GM08714 (cell line): ENCODE measurements around the gene PAPOLG.
"Not testable (repeated sequence)": the region's sequence is repeated elsewhere in the genome, so short reads cannot be mapped to it uniquely, and the experiment has no call there.

Experiments used
- H3K4me3 ChIP-seq: fragments of 200-500 bp; sonication (Bioruptor generic); 2 replicates; pipeline ENCODE4 v1.5.1; 2014; ENCODE audit warnings: mild to moderate bottlenecking, low read length, inconsistent platforms
- ZNF274 ChIP-seq: IDR thresholded peaks from 2 replicates; pipeline ENCODE4 v1.6.1; 2012; ENCODE audit warnings: mild to moderate bottlenecking, low read depth, low read length

Gene PAPOLG

DNA sequence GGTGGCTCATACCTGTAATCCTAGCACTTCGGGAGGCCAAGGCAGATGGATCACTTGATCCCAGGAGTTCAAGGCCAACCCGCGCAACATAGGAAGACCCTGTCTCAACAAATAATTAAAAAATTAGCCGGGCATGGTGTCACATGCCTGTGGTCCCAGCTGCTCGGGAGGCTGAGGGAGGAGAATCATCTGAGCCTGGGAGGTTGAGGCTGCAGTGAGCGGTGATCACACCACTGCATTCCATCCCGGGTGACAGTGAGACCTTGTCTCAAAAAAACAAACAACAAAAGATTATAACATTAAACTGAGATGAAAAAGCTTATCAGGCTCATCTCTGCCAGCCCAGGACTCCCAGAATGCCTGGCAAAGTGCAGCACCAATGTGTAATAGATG is 50.5 kb downstream of the PAPOLG start:
- H3K4me3 ChIP-seq = no peak overlapping the region

GRCh38 chr2:60806988-60807681 is 51.1 kb downstream of the PAPOLG start:
- TF ChIP-seq ZNF274 = no peak
- H3K4me3 ChIP-seq = no peak overlapping the region

More for the DNA sequence above, 50.5 kb downstream of the PAPOLG start:
- TF ChIP-seq ZNF274 = no peak

DNA sequence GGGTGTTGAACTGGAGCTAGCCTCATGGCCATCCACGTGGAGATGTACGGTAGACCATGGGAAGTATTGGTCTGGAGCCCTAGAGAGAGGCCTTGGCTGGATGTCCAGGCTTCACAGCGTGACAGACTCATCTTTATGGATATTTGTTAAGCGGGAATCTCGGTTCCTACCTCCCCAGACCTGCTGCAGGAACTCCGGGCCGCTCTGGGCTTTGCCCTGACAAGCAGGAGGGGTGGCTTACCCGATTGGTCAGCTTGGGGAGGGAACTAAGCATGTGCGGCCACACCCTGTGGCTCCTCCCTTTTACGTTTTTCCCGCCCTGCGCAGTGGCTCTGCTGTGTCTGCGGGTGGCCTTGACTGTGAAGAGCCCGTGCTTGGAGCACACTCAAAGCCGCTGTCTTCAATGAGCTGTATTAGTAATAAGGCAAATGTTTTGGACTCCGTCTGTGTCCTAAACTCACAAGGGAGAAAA is 52.3 kb downstream of the PAPOLG start:
- no peak for TF ChIP-seq ZNF274
- H3K4me3 ChIP-seq = no peak overlapping the region

DNA sequence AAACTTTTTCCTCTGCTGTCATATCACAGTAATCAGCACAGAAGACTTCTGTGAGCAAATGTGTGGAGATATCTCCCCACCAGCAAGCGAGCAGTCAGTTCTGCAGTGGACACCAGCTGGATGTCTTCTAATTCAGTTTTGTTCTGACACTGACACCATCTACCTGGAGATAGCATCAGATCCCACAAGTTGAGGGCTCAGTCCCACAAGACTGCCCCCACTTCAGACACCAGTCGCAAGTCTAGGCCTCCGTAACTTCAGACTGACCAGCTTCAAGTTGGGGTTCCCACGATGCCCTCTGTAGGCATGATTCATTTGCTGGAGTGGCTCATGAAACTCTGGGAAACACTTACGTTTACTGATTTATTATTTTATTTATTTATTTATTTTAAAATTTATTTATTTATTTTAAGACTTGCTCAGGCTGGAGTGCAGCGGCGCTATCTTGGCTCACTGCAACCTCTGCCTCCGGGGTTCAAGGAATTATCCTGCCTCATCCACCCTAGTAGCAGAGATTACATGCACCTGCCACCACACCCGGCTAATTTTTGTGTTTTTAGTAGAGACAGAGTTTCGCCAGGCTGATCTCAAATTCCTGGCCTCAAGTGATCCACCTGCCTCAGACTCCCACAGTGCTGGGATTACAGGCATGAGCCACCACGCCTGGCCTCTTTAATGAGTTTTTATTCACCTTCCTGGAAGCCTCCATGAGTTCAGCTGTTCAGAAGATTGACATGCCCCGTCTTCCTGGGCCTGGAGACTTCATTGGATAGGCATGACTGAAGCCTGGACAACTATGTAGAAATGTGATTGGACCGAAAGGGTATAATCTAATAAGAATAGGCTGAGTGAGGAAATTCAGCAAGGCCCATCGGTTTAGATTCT is 55.7 kb downstream of the PAPOLG start:
- no peak overlapping the region for H3K4me3 ChIP-seq
- TF ChIP-seq ZNF274 = no peak

- H3K4me3 ChIP-seq = not testable (repeated sequence)
Observed at GRCh38 chr2:60817191-60817590, 61.1 kb downstream of the PAPOLG start.

DNA sequence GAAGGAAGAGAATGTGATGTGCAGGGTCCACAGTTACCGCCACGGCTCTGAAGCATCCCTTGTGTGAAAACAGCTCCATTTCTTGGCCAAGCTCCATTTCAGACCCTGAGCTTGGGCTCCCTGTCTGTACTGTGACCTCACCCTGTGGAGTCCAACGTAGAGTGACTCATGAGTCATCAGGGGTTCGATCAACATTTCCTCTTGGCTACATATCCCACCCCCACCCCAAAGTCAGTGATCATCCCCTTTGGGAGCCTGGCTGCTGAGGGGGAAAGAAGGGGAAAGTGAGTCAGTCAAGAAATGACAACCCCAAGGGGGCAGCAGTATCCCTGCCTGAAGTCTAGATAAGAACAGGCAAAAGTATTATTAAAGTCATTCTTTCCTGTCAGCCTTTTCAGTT is 62.2 kb downstream of the PAPOLG start:
- H3K4me3 ChIP-seq = no peak overlapping the region
- TF ChIP-seq ZNF274 = no peak

DNA sequence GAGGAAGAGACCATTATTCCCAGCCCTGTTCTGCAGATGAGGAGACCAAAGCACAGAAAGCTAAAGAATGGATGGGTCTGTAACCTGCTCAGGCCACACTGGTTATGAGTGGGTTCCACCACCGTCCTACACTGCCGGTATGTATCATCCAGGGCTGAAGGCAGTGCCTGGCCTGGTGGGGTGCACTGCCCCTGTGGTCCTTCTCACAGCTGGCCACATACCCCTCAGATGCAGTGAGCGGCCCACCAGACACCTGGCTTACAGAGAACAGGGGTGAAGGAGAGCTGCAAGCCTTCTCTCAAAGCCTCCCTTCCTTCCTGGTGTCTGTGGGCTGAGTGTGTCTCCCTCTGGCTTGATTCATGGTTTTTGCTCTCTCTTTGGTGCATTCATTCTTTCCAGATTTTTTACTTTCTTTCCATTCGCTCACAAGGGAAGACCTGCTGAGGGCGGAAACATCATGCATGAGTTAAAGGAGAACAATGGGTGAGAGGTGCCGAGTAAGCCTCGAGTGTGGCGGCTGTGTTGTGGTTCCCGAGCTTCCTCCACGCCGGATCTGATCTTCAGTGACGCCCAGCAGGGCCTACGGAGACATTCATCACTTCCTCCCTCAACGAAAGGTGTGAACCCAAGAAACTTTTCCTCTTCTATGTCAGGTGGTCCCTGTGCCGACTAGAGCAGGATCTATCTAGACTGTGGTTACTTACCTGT is 63.2 kb downstream of the PAPOLG start:
- no peak overlapping the region for H3K4me3 ChIP-seq
- TF ChIP-seq ZNF274 = no peak

DNA sequence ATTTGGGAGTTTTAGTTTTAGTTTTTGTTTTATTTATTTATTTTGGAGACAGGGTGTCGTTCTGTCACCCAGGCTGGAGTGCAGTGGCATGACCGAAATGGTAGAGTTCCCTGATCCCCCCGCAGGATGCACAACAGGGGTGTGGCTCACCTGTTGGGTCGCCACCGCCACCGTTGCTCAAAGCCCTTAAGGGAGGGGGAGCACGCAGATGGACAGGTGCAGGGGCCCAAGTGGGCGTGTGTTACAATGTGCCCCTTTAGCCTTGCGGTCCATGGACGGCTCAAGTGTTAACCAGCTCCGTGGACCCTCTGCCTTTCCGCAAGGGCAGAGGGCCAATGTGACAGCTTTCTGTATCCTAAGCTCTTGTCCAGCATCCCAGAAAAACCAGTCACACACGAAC is 63.9 kb downstream of the PAPOLG start:
- no peak for TF ChIP-seq ZNF274
- no peak overlapping the region for H3K4me3 ChIP-seq

GRCh38 chr2:60820416-60821132 is 64.5 kb downstream of the PAPOLG start:
- no peak overlapping the region for H3K4me3 ChIP-seq
- no peak for TF ChIP-seq ZNF274

GRCh38 chr2:60821133-60821469 is 65.0 kb downstream of the PAPOLG start:
- no peak overlapping the region for H3K4me3 ChIP-seq
- no peak for TF ChIP-seq ZNF274

- no peak overlapping the region for H3K4me3 ChIP-seq
- no peak for TF ChIP-seq ZNF274
Observed at GRCh38 chr2:60821587-60822302, 65.7 kb downstream of the PAPOLG start.

DNA sequence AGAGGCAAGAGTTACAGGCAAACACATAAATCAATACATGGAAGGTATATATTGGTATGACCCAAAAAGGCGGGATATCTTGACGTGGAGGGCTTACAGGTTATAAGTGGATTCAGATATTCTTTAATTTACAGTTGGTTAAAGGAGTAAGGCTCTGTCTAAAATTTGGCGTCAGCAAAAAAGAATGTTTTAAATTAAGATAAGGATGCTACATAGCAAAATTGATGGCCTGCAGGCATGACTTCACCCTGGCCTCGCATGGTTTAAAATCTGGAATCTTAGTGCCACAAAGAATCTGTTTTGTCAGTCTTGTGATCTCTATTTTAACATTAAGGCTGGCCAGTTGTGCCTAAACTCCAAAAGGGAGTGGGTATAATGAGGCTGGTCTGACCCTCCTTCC is 66.9 kb downstream of the PAPOLG start:
- no peak for TF ChIP-seq ZNF274
- no peak overlapping the region for H3K4me3 ChIP-seq

- TF ChIP-seq ZNF274 = no peak
- H3K4me3 ChIP-seq = no peak overlapping the region
Observed at GRCh38 chr2:60823694-60824305, 67.7 kb downstream of the PAPOLG start.
